Effector memory CD8-positive, alpha-beta T cell (primary cell): ENCODE results near the gene APOLD1.
"Not testable (repeated sequence)": the region's sequence is repeated elsewhere in the genome, so short reads cannot be mapped to it uniquely, and the experiment has no call there.

ENCODE experiments used
- ATAC-seq: fragments of 150-1000 bp; cut with Tn5 transposase; replicated peaks from 2 replicates; pipeline ENCODE4 v1.10.0; 2021; ENCODE audit warnings: mild to moderate bottlenecking, moderate library complexity
- DNase-seq, 3 experiments: peaks; one replicate each; pipeline ENCODE4 v3.0.0; 2021
- H3K27ac Mint-ChIP-seq, 2 donors: one replicate each; pipeline ENCODE4 v1.8.0; 2022; ENCODE audit warnings: mild to moderate bottlenecking in 2 of 2, mixed read lengths in 2 of 2, moderate library complexity in 2 of 2
- H3K27me3 Mint-ChIP-seq, 2 donors: one replicate each; pipeline ENCODE4 v1.8.0; 2022; ENCODE audit warnings: mixed read lengths in 2 of 2
- H3K36me3 Mint-ChIP-seq: one replicate; pipeline ENCODE4 v1.8.0; 2022; ENCODE audit warnings: mild to moderate bottlenecking, moderate library complexity, mixed read lengths; ENCODE audit not compliant: insufficient read depth
- H3K4me1 Mint-ChIP-seq, 2 donors: one replicate each; pipeline ENCODE4 v1.8.0; 2022; ENCODE audit warnings: low read depth in 2 of 2, mixed read lengths in 2 of 2
- H3K4me3 Mint-ChIP-seq, 2 donors: one replicate each; pipeline ENCODE4 v1.8.0; 2022; ENCODE audit warnings: mild to moderate bottlenecking in 2 of 2, mixed read lengths in 2 of 2, moderate library complexity in 2 of 2
- H3K9me3 Mint-ChIP-seq, 2 donors: one replicate each; pipeline ENCODE4 v1.8.0; 2022; ENCODE audit warnings: mixed read lengths in 2 of 2

The APOLD1 gene

DNA sequence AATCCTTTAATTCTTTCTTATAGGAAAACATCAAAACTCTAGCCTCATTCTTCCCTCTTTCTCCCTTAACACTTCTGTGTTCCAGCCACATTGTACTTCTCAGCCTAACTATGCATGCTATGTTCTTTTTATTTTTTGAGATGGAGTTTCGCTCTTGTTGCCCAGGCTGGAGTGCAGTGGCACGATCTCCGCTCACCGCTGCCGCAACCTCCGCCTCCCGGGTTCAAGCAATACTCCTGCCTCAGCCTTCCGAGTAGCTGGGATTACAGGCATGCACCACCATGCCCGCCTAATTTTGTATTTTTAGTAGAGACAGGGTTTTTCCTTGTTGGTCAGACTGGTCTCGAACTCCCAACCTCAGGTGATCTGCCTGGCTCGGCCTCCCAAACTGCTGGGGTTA, 34.9 kb downstream of the APOLD1 start:
- Mint-ChIP-seq H3K36me3 (peaks cover 65% of the 10 kb centered on the region), H3K4me1 (peaks cover 25 to 44% of the 10 kb centered on the region in 2 donors)
- not testable (repeated sequence) for ATAC-seq, DNase-seq, H3K9me3 Mint-ChIP-seq, H3K27me3 Mint-ChIP-seq, H3K4me3 Mint-ChIP-seq, H3K27ac Mint-ChIP-seq

DNA sequence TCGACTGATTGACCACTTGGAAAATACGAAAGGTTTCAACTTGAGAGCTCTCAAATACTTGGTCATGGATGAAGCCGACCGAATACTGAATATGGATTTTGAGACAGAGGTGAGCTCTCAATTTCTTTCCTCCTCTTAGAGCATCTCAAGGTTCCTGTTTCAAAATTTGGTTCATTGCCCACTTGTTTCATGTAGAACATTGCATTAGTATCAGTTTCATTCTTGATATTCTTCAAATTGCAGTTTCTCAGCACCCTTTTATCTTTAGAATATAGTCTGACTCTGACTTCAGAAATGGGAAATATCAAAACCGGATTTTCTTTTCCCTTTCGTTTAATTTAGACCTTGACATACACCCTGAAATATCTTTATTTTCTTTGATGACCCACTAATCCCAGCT, 36.5 kb downstream of the APOLD1 start:
- Mint-ChIP-seq H3K4me3 (no peak overlapping the region), H3K9me3 (no peaks in the 10 kb centered on the region), H3K36me3 (peaks cover 71% of the 10 kb centered on the region), H3K27ac (peak overlapping the region; percentile 20 to 36), H3K4me1 (peaks cover 13 to 28% of the 10 kb centered on the region in 2 donors), H3K27me3 (no peaks in the 10 kb centered on the region)
- DNase-seq (no peak), ATAC-seq (no peak)

DNA sequence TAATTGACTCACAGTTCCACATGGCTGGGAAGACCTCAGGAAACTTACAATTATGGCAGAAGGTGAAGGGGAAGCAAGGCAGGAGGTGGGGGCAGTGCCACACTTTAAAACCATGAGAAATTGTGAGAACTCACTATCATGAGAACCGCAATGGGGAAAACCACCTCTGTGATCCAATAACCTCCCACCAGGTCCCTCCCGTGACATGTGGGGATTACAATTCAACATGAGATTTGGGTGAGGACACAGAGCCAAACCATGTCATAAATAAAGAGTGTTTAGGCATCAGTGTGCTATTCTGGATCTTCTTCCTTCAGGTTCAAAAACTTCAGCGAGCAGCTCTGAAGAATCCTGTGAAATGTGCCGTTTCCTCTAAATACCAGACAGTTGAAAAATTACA, 37.4 kb downstream of the APOLD1 start:
- H3K36me3 Mint-ChIP-seq = peaks cover 80% of the 10 kb centered on the region
- H3K4me1 Mint-ChIP-seq = peaks cover 13 to 26% of the 10 kb centered on the region in 2 donors
- no peak overlapping the region for H3K4me3 Mint-ChIP-seq
- H3K27ac Mint-ChIP-seq = no peak overlapping the region
- DNase-seq = no peak
- ATAC-seq = no peak
- no peaks in the 10 kb centered on the region for H3K27me3 Mint-ChIP-seq
- no peaks in the 10 kb centered on the region for H3K9me3 Mint-ChIP-seq

DNA sequence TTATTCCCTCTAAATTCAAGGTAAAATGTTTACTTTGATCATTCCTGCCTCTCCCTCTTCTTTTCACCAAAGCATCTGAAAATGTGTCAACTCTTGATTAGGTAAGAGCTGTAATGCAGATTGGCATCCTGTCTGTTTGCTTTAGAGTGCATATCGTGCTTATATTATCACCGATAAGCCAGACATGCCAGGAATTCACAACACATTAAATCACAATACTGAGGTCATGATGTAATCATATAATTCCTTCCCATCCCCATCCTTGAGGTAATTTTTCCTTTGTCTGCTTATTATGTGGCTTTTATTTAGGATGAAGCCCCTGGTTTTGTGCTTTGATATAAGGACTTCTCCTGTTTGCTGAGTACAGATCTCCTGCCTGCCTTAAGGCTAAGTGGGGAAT, 37.8 kb downstream of the APOLD1 start:
- H3K27ac Mint-ChIP-seq = no peak overlapping the region
- DNase-seq (no peak), ATAC-seq (no peak)
- H3K36me3 Mint-ChIP-seq = peaks cover 81% of the 10 kb centered on the region
- no peaks in the 10 kb centered on the region for H3K9me3 Mint-ChIP-seq
- H3K27me3 Mint-ChIP-seq = no peaks in the 10 kb centered on the region
- H3K4me3 Mint-ChIP-seq = no peak overlapping the region
- H3K4me1 Mint-ChIP-seq = peaks cover 11 to 26% of the 10 kb centered on the region in 2 donors

DNA sequence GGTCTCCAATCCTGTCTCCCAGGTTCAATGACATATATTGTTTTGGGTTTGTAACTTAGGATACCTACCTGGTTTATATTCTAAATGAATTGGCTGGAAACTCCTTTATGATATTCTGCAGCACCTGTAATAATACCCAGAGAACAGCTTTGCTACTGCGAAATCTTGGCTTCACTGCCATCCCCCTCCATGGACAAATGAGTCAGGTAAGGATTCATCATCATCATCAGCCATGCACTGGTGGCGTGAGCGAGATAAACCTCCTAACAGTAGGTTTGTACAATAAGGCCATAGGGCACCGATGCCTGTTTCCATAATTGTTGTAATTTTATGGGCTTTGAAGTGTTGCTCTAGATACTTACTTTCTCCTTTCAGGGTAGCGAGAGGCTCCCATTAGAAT, 38.4 kb downstream of the APOLD1 start:
- no peak for DNase-seq
- H3K27me3 Mint-ChIP-seq = no peaks in the 10 kb centered on the region
- H3K9me3 Mint-ChIP-seq = no peaks in the 10 kb centered on the region
- no peak overlapping the region for H3K27ac Mint-ChIP-seq
- peaks cover 8 to 23% of the 10 kb centered on the region in 2 donors for H3K4me1 Mint-ChIP-seq
- no peak overlapping the region for H3K4me3 Mint-ChIP-seq
- H3K36me3 Mint-ChIP-seq = peaks cover 86% of the 10 kb centered on the region
- no peak for ATAC-seq

DNA sequence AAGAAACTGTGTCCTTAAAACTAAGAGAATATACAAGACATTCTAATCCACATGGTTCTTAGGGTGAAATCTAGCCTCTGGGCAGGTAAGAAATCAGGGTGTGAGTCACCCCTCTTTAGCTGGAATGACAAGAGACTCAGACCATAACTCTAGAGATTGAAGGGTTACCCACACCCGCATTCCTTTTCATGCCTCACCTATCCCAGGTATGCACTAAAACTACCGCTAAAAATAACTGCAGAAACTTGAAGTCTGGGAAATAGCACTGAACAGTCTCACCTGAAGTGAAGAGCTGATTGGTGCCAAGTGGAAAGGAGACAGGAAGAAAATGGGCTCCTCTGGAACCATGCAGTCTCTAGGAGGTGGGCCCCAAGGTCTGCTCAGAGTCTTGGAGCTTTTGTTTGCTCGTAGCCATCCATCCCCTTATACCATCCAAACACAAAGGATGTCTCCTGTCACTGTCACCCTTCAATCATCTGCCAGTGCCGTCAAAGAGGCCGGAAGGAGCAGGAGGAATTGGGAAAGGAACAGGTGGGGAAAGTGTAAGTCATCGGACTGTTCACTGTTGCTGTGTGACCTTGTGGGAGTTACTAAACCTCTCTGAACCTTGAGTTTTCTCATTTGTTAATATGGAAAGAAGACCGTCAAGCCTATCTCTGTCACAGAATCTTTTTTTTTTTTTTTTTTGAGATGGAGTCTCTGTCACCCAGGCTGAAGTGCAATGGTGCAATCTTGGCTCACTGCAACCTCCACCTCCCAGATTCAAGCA, 50.1 kb downstream of the APOLD1 start:
- no peak for ATAC-seq
- Mint-ChIP-seq H3K27me3 (no peaks in the 10 kb centered on the region), H3K36me3 (peaks cover 26% of the 10 kb centered on the region), H3K27ac (peak overlapping the region in 1 of 2 donors; percentile 29), H3K9me3 (no peaks in the 10 kb centered on the region), H3K4me3 (no peak overlapping the region), H3K4me1 (peaks cover 0 to 3% of the 10 kb centered on the region in 2 donors)
- no peak for DNase-seq

DNA sequence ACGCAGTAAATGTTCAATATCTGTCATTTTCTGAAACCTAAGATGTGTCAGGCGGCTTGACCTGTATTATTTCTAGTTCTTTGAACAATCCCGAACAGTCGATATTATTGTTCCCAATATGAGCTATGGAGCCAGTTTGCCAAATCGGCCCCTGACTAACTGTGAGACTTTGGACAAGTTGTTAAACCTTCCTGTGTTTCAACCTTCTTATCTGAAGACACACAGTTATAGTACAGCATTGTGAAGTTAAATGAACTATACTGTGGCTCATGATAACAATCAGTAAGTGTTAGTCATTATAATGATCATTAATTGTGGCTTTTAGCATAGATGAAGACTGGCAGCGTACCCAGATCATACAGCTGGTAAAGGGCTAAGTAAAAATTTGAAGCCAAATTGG, 51.1 kb downstream of the APOLD1 start:
- Mint-ChIP-seq H3K27ac (peak overlapping the region in 1 of 2 donors; percentile 6), H3K27me3 (no peaks in the 10 kb centered on the region), H3K9me3 (no peaks in the 10 kb centered on the region), H3K4me1 (peaks cover 0 to 3% of the 10 kb centered on the region in 2 donors), H3K4me3 (no peak overlapping the region), H3K36me3 (peaks cover 16% of the 10 kb centered on the region)
- DNase-seq (no peak), ATAC-seq (no peak)

DNA sequence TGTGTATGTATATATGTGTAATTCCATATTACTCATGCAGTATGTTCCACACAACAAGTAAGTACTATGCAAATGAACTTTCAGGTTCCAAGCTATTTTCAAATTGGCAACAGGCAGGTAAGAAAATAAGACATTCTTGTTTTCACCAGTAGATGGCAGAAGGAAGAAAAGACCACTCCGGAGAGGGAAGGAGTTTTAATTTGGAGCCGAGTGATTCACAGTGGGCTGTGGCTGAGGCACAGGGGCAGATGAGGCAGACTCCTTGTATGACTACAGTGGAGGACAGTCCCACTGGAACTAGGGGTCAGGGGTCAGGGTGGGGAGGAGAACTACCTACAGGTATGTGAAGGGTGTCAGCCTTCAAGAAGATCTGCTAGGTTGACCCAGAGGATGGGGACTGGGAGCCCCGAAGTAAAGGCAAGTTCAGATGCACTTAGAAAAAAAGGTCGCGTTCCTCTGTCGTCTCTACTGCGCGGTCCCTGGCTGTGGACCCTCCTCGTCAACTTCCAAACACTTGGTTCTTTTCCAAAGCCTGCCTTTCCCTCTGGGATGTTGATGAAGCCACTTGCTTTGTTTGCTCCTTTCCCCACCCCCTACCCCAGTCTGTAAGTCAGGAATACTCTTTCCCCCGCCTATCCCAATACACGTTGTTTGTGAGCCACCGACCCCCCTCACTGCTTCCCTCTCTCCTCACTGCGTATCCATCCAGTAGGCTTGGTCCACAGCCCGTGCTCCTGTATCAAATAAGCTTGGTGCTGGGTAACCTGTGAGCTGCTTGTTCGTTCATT, 51.8 kb downstream of the APOLD1 start:
- Mint-ChIP-seq H3K27me3 (no peaks in the 10 kb centered on the region), H3K4me1 (peaks cover 0 to 3% of the 10 kb centered on the region in 2 donors), H3K27ac (peak overlapping the region in 1 of 2 donors; percentile 6), H3K9me3 (no peaks in the 10 kb centered on the region), H3K36me3 (peaks cover 11% of the 10 kb centered on the region), H3K4me3 (no peak overlapping the region)
- DNase-seq = peak in 2 of 3 experiments; percentile 4 to 5
- peak; percentile 58 for ATAC-seq

DNA sequence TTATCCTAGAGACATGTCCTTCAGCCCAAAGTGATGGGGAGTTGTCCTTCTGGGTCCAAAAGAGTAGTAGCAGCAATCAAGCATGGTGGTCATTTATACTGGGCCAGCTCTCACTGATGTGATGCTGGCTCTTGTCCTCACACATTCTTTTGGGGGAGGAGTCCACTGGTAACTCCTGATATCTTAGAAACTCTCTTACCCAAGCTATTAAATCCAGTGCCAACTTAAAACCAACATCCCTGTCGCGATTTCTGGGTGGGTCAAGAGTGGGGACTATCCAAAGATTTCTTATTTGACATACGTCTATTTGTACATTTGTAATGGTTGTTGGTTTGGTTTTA, 52.3 kb downstream of the APOLD1 start:
- H3K36me3 Mint-ChIP-seq = peaks cover 11% of the 10 kb centered on the region
- no peak overlapping the region for H3K4me3 Mint-ChIP-seq
- ATAC-seq (no peak), DNase-seq (no peak)
- H3K9me3 Mint-ChIP-seq = no peaks in the 10 kb centered on the region
- no peak overlapping the region for H3K27ac Mint-ChIP-seq
- no peaks in the 10 kb centered on the region for H3K27me3 Mint-ChIP-seq
- H3K4me1 Mint-ChIP-seq = peaks cover 0 to 3% of the 10 kb centered on the region in 2 donors

DNA sequence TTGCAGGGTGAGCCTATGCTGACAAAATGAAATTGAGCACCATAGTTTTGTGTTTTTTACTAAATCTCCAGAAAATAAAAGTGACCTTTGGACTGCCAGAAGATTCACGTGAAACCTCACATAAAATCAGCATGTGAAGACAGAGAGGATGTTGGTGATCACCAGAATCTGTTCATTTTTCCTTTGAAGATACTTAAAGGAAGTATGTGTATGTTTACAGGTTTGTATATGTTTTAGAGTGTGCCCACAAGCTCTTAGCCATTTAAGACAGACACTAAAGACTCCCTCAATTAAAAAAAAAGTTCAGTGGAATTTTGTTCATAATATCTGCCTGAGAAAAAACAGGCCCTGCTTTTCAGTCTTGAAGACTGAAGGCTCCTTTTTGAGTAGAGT, 53.5 kb downstream of the APOLD1 start:
- H3K4me3 Mint-ChIP-seq = no peak overlapping the region
- peaks cover 0 to 3% of the 10 kb centered on the region in 2 donors for H3K4me1 Mint-ChIP-seq
- no peak for DNase-seq

DNA sequence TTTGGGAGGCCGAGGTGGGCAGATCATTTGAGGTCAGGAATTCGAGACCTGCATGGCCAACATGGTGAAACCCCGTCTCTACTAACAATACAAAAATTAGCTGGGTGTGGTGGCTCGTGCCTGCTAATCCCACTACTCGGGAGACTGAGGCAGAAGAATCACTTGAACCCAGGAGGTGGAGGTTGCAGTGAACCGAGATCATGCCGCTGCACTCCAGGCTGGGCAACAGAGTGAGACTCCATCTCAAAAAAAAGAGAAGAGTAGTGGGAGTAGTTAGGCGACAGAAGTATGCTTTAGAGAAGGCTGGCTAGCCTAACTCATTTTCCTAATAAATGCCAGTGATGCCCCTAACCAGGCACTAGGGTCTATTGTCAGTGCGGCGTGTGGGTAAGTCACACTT, 54.0 kb downstream of the APOLD1 start:
- H3K27me3 Mint-ChIP-seq, ATAC-seq, H3K4me1 Mint-ChIP-seq, H3K4me3 Mint-ChIP-seq, DNase-seq, H3K27ac Mint-ChIP-seq, H3K9me3 Mint-ChIP-seq, H3K36me3 Mint-ChIP-seq: not testable (repeated sequence)

More for the DNA sequence above, 53.5 kb downstream of the APOLD1 start:
- ATAC-seq = no peak
- no peak overlapping the region for H3K27ac Mint-ChIP-seq
- no peaks in the 10 kb centered on the region for H3K27me3 Mint-ChIP-seq
- H3K36me3 Mint-ChIP-seq = peaks cover 7% of the 10 kb centered on the region
- H3K9me3 Mint-ChIP-seq = no peaks in the 10 kb centered on the region

DNA sequence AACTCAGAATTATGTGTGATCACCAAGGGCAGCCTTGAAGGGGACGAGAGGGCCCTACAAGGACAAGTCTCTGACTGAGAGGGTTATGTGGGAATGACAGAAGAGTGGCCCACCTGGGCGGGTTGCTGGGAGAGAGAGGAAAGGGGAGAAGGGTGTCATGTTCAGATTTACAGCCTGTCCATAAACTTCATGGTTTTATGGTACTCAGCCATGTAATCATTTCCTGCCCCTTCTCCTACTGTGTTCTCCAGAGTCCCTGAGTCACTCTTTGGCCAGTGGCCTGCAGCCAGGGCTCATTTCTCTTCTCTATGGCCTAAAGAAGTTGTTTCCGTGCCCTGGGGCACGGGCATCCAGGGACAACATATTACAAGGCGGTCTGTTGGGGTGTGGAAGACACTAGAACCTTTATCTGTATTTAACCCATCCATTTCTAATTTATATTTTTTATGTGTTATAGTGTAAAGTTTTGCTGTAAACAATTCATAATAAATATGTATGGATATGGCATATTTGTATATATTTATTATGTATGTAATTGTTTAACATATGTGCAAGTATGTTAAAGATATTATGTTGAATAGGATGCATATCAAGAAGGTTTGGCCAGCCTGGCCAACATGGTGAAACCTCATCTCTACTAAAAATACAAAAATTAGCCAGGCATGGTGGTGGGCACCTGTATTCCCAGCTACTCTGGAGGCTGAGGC, 54.6 kb downstream of the APOLD1 start:
- Mint-ChIP-seq H3K27me3 (no peaks in the 10 kb centered on the region), H3K27ac (no peak overlapping the region), H3K4me1 (peaks cover 0 to 3% of the 10 kb centered on the region in 2 donors), H3K4me3 (no peak overlapping the region), H3K36me3 (peaks cover 3% of the 10 kb centered on the region), H3K9me3 (no peaks in the 10 kb centered on the region)
- no peak for DNase-seq
- ATAC-seq = no peak

DNA sequence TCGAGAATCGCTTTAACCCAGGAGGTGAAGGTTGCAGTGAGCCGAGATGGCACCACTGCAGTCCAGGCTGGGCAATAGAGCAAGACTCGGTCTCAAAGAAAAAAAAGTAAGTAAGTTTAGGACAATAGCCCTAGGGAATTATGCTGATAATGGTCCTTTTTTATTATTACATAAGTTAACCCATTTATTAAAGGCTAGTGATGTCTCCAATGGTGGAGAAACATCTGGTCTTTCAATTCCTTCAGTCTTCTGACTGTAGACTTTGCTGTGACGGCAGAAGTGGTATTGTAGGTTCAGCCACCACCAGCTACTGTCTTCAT, 55.1 kb downstream of the APOLD1 start:
- peaks cover 3% of the 10 kb centered on the region for H3K36me3 Mint-ChIP-seq
- ATAC-seq (no peak), DNase-seq (no peak)
- H3K4me1 Mint-ChIP-seq = peaks cover 0 to 3% of the 10 kb centered on the region in 2 donors
- H3K27me3 Mint-ChIP-seq = no peaks in the 10 kb centered on the region
- no peaks in the 10 kb centered on the region for H3K9me3 Mint-ChIP-seq
- H3K27ac Mint-ChIP-seq = no peak overlapping the region
- no peak overlapping the region for H3K4me3 Mint-ChIP-seq
